Right atrium auricular region (tissue), 2 donors: Measurements from ENCODE around the gene SAA2. TPM values are rescaled to one million over a fixed set of nuclear protein-coding genes. Genes with fewer than 3 reads are reported as not detected.
A peak's percentile ranks its signal among the peaks of the same experiment; 100 is the strongest.

Experiments used
- DNase-seq: peaks from one replicate; pipeline ENCODE4 v3.0.0-alpha.2; 2019; ENCODE audit warnings: low spot score
- H3K27ac ChIP-seq, 2 donors: fragments of 200-600 bp; sonication (generic); 1 replicate in 1 of 2; 2 replicates in 1 of 2; pipeline ENCODE4 v1.5.1; 2016 to 2019
- H3K27me3 ChIP-seq, 2 donors: fragments of 200-600 bp; sonication (generic); one replicate each; pipeline versions ENCODE4 v1.5.1 to v1.6.0; 2017 to 2019
- H3K36me3 ChIP-seq: fragments of 200-600 bp; sonication (generic); one replicate; pipeline ENCODE4 v1.5.1; 2016
- H3K4me1 ChIP-seq, 2 donors: fragments of 200-600 bp; sonication (generic); one replicate each; pipeline versions ENCODE4 v1.5.1 to v1.6.0; 2017 to 2019
- H3K4me3 ChIP-seq, 2 donors: fragments of 200-600 bp; sonication (generic); 1 replicate in 1 of 2; 2 replicates in 1 of 2; pipeline ENCODE4 v1.5.1; 2017 to 2019; ENCODE audit warnings: mild to moderate bottlenecking in 1 of 2, moderate library complexity in 1 of 2
- H3K9me3 ChIP-seq, 2 donors: fragments of 200-600 bp; sonication (generic); one replicate each; pipeline ENCODE4 v1.5.1; 2019
- CTCF ChIP-seq, 2 donors: fragments of 200-600 bp; sonication (generic); IDR thresholded peaks; one replicate each; pipeline ENCODE4 v1.5.1; 2019; ENCODE audit warnings: antibody characterized with exemption in 2 of 2
- total RNA-seq, 2 donors: library from RNA; depleted of rRNA; stranded (reverse); fragments of >200 nt; gene quantifications; one replicate each; pipeline ENCODE4 v1.1.0, GENCODE V29; 2016

SAA2 gene
- total RNA-seq, 2 donors from 2014 or later: 1.4 TPM; not detected in 1

- no peak overlapping the region for H3K4me3 ChIP-seq
- peak in 1 of 2 donors; percentile 65 for TF ChIP-seq CTCF (IDR thresholded peaks at IDR 0.05)
- H3K27me3 ChIP-seq: no peaks in the 10 kb centered on the region
- H3K9me3 ChIP-seq: no peaks in the 10 kb centered on the region
- DNase-seq: peak; percentile 64
- H3K27ac ChIP-seq: no peak overlapping the region
- no peaks in the 10 kb centered on the region for H3K36me3 ChIP-seq
- H3K4me1 ChIP-seq: no peaks in the 10 kb centered on the region
These were observed 4.6 kb downstream of the SAA2 start for GRCh38 chr11:18243783-18244362.

- H3K27me3 ChIP-seq: no peaks in the 10 kb centered on the region
- no peaks in the 10 kb centered on the region for H3K9me3 ChIP-seq
- no peak overlapping the region for H3K27ac ChIP-seq
- no peaks in the 10 kb centered on the region for H3K4me1 ChIP-seq
- no peak overlapping the region for H3K4me3 ChIP-seq
- H3K36me3 ChIP-seq: no peaks in the 10 kb centered on the region
- no peak for DNase-seq
- no peak for TF ChIP-seq CTCF (IDR thresholded peaks at IDR 0.05)
These were observed 8.8 kb downstream of the SAA2 start for GRCh38 chr11:18239655-18240054.

- Histone ChIP-seq H3K9me3 (no peaks in the 10 kb centered on the region), H3K36me3 (no peaks in the 10 kb centered on the region), H3K27me3 (no peaks in the 10 kb centered on the region), H3K4me3 (no peak within 1 kb of the TSS), H3K27ac (no peak within 1 kb of the TSS), H3K4me1 (no peaks in the 10 kb centered on the region)
- DNase-seq: no peak
- no peak for TF ChIP-seq CTCF (IDR thresholded peaks at IDR 0.05)
These were observed 11.7 kb downstream of the SAA2 start, which contains the start of gene SAA4 for GRCh38 chr11:18236664-18237356. Gene SAA4, minus strand, starts transcription at chr11:18236802. Its CDS starts 876 bp downstream, at chr11:18235926.

- H3K4me3 ChIP-seq: no peak overlapping the region
- no peak overlapping the region for H3K27ac ChIP-seq
- no peaks in the 10 kb centered on the region for H3K36me3 ChIP-seq
- H3K4me1 ChIP-seq: no peaks in the 10 kb centered on the region
- H3K27me3 ChIP-seq: no peaks in the 10 kb centered on the region
- no peaks in the 10 kb centered on the region for H3K9me3 ChIP-seq
- TF ChIP-seq CTCF (IDR thresholded peaks at IDR 0.05): no peak
- DNase-seq: no peak
These were observed 12.8 kb downstream of the SAA2 start for GRCh38 chr11:18235394-18236334.

GRCh38 chr11:18233912-18234311 lies 14.6 kb downstream of the SAA2 start:
- Histone ChIP-seq H3K4me3 (no peak overlapping the region), H3K27ac (no peak overlapping the region), H3K9me3 (no peaks in the 10 kb centered on the region), H3K4me1 (no peaks in the 10 kb centered on the region), H3K36me3 (no peaks in the 10 kb centered on the region), H3K27me3 (no peaks in the 10 kb centered on the region)
- no peak for TF ChIP-seq CTCF (IDR thresholded peaks at IDR 0.05)
- no peak for DNase-seq
